NAMALWA (cell line): ENCODE results near the gene MAGI1.

Source experiments
- DNase-seq: peaks from one replicate; pipeline ENCODE4 v3.0.0-alpha.2; 2015; ENCODE audit warnings: low spot score

MAGI1 gene

DNA sequence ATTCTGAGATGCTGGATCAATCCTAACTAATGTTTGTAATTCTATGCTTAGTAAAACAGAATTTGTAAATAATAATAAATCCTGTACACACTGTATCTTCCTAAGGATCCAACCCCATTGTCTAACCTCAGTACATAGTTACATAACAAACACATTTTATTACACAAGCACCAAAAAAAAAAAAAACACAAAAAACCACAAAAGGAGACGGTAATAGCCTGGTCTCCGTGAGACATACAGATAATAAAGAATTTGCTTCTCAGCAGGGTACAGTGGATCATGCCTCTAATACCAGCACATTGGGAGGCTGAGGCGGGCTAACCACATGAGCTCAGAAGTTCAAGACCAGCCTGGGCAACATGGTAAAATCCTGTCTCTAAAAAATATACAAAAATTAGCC lies 558.7 kb downstream of the MAGI1 start:
- no peak for DNase-seq

DNA sequence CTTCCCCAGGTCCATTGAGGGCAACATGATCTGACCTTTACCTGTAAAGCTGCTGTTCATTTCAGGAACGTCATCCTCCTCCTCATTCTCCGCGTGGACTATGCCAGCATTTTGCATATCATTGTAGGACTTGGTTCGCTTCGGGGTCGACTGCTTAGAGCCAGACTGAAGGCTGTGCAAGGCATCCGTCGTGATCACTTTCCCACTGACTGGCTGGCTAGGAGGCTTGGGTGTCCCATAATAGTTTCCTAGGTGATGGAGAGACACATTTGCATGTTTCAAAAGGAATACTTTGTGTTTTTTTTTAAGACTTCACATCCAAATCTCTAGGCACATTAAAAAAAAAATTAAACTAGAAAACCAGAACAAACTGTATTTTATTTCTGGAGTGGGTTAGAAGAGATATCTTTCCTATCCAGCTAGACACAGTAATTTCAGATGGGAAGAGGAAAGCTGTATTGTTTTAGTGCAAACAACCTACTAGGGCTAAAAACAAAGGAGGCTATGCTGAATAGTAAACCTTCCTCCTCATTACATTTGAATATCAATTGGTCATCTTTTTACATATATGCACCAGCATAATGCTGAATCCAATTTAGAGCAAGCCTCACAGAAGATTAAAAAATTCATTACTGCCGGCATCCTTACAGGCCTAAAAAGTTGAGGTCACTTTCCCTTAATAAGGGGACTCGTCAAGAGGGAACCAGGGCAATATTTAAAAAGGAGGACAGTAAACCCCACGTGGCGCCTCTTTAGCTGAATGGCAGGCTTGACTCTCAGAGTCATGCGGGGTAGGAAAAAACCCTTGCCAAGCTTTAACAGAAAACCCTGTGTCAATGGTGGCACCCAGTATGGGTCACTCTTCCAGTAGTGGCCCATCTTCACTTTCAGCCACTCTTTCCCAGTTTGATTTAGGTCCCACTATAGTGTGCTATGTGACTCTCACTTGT lies 559.9 kb downstream of the MAGI1 start:
- no peak for DNase-seq

DNA sequence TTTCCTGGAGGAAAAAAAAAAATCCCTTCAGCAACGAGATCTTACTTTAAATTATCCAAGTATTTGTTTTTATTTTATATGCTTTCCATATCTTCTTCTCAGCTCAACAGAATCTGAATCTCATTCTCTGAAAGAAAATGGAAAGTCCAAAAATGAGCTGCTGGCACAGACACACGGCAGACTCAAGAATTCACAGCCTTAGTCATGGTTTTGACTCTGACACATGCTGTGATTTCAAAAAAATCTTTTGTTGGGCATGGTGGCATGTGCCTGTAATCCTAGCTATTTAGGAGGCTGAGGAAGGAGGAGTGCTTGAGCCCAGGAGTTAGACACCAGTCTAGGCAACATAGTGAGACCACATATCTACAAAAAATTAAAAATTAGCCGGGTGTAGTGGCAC lies 565.0 kb downstream of the MAGI1 start:
- DNase-seq = no peak

DNA sequence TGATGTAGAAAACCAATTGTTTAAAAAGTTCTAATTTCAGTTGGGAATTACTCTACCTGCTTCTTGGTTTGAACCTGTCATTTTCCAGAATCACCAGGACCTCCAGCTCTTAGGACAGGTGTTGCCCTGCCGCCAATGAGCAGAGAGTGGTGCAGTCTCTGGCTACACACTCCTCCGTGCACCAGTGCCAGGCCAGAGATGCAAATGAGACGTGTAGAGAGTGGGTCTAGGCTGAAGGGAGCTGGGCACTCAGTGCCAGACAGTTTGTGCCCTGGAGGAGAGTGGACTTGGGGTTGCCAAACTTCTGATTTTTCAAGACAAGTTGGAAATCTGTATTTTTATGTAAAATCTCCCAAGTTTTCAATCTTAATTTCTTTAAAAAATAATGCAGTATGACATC lies 566.2 kb downstream of the MAGI1 start:
- DNase-seq = no peak

DNA sequence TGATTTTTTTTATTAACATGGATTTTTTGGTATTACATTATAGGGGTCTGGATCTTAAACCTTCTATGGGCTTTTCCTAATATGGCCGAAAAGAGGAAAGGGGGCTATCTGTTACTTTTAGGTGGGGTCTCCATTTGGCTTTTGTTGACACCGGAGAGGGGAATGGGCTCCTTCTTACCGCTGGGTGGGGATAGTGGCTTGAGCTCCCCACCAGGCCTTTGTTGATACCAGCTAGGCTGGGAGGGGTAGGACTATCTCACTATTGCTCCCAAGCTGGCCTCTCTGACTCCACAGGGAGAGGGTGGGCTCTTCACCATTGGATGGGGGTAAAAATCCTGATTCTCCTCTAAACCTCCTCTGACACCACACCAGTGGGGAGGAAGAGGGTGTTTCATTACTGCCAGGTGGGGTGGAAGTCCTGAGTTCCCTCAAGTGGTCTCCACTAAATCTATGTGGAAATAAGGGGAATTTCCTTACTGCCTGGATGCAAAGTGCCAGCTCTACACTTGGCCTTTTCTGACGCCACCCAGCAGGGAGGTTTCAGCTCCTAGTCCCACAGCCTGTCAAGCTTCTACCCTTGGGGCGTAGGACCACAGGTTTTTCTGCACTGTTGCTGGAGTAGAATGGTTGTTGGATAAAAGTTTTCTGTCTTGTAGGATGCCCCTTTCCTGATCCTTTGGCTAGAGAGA lies 572.3 kb downstream of the MAGI1 start:
- DNase-seq = no peak

DNA sequence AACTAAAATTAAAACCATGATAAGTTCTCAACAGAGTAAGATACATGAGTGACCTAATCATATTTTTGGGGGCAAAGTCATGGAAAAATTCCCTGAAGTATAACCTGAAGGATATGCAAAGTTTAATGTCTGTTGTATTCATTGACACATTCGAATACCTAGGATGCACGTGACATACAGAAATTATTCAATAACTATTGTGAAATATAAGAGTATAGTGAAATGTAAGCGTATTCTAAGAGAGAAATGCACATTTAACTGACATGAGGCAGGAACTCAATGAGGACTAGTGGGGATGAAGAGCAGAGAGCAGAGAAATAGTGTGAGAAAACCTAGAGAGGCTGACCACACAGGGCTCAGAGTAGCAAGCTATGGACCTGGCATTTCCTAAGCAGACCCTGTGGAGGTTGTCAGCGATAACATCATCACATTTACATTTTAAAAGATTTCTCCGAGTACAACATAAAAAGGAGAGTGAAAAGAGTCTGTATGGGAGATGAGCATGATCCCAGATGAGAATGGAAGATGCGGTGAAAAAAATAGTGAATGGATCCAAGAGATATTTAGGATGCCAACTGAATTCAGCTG lies 588.8 kb downstream of the MAGI1 start:
- no peak for DNase-seq

DNA sequence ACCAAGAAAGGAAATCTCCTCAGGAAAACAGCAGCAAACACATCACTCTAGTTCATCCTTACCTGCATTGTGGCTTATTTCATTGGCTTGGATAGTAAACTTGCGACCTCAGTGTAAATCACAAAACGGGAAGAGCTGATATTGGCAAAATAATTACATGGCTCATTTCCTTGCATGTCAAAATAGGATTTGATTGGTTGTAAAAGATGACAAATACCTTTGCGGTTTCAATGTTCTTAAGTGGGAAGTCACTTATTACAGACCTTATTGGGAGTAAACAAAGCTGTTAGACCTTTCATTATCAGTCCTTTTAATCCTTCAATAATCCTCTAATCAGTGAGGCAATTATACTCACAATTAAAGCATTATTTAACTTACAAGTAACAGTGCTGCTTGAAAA lies 590.6 kb downstream of the MAGI1 start:
- DNase-seq = no peak

DNA sequence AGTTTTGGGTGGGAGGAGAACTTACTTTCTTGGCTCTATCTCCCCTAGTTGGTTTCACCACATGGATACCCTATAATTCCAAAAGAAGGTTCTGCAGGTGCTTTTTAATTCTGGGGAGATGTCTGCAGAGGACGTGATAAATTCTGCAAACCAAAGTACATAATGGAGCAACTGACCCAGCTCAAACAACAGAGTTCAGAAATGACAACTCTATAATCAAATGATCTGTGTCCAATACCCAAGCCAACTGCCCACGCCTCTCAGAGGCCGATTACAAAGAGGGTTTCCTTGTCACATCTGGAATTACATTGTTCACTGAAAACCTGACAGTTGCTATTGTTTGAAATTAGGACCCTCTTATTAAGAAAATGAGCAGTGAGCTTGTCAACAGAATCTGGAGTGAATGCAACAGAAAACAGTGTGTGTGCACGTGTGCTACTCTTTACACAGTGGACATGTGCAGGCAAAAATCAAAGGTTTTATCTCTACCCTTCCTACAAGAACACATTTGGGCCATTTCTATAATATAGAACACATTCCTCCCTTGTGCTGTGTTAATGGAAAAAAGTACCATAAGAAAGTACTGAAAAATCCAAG lies 593.0 kb downstream of the MAGI1 start:
- DNase-seq = no peak

DNA sequence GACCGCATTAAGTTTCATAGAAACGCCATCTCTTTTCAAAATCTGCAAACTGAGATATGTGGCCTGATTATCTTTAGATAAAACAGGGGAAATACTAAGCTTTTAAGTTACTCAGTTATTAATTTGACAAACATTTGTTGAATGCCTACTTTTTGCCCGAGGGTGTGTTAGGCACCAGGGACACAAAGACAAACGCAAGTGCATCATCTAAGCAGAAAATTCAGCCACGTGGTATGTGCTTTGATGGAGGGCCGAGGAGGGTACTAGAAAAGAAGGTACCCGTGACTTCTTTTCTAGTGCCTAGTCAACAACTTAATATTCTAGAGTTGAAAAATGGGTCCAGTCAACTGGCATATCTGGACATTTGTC lies 594.3 kb downstream of the MAGI1 start:
- DNase-seq = no peak

DNA sequence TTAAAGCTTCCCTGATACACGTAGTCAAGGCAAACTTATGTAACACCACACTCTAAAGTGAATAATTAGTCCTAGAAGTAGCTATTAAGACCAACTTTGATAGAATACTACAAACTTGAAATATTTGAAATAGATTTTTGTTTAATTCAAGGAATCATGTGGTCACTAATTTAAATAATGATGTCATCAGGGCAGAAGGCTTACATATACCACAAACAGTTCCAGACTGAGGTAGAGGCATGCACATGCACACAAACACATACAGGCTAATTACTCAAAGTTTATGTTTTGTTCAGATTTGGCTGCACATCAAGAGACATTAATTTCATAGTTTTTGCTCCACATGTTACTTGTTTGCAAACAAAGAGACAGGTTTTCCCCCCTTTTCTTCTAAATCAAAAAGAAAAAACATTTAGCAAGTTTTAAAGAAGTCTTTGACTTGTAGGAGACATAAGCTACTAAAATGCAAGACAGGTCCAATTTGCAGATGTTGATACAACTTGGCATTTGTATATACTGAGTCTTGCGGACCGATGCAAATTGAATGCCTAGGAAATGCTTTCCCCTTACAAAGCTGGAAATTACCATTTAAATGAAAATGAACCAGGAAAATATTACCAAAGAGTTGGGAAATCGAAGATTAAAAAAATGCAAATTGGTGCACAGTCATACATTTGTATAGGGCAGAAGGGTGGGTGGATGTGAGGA lies 594.8 kb downstream of the MAGI1 start:
- DNase-seq = no peak

DNA sequence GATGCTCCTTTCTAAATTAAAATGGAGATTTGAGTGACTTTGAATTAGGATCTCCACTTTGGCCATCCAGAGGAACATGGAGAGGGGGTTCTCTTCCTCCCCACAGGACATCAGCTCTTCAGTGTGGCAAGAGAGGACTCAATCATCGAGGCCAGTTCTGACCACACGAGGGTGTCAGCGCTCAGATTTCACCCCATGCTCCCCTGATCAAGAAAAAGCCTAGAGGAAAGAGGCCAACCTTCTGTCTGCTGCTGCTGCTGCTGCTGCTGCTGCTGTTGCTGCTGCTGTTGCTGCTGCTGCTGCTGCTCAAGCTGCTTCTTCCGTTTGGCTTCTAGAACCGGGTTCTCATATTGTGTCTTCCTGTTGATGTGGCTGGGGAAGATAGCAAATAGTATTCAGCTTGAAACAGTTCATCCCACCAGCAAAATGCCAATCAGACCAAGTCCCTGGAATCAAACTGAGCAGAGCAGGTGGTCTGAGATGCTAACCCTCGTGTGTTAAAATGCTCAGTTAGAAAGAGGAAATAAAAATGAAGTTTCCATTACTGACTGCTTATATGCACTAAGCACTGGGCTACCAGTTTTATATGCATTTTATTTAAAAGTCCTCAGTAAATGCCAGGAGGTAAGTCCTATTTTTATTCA lies 599.0 kb downstream of the MAGI1 start:
- DNase-seq = peak; percentile 7

DNA sequence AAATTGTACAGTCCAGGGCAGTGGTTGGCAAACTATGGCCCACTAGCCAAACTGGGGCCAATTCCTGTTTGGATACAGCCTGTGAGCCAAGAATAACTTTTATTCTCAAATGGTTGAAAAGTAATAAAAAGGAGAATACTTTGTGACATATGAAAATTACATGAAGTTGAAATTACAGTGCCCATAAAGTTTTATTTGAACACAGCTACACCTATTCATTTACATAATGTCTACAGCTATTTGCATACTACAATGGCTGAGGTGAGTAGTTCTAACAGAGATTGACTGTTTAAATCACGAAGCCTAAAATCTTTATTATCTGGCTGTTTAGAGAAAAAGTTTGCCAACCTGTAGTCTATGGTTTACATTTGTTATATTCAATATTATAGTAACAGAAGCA lies 600.1 kb downstream of the MAGI1 start:
- no peak for DNase-seq

DNA sequence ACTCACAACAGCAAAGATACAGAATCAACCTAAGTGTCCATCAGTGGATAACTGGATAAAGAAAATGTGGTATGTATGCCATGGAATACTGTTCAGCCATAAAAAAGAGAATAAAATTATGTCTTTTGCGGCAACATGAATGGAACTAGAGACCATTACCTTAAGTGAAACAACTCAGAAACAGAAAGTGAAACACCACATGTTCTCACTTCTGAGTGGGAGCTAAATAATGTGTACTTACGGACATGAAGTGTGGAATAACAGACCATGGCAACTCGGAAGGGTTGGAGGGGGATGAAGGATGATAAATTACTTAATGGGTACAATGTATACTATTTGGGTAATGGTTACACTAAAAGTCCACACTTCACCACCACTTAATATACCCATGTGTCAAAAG lies 600.6 kb downstream of the MAGI1 start:
- DNase-seq = no peak

DNA sequence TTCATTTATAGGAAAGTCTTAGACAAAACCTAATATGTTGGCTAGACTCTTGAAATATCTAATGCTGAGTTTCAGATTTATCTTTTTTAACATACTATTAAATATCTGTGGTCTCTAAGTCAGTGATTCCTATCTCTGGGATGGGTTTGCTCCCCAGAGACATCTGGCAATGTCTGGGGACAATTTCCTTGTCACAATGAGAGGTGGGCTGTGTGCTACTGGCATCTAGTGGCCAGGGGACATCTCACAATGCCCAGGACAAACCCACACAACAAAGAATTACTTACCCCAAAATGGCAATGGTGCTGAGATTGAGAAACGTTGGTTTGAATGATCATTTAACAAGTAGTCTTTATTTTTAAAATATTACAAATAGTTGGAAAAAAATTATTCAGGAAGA lies 602.1 kb downstream of the MAGI1 start:
- peak; percentile 0 for DNase-seq

DNA sequence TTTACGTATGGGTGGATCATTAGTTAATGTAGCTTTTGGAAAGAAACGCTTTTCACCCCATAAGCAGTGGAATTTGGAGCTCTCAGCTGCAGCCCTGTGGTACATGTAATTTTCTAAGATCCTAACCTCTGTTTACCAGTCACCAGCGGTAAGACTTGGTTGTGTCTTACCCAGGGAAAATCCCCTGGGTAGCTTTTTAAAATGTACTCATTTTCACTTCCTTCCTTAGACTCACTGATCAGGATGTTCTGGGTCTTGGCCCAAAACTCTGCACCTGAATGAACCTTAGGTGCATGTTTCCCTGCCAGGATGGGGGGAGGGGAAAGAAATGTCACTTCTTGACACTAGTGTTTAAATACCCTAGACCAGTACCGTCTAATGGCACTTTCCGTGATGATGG lies 605.2 kb downstream of the MAGI1 start:
- no peak for DNase-seq

DNA sequence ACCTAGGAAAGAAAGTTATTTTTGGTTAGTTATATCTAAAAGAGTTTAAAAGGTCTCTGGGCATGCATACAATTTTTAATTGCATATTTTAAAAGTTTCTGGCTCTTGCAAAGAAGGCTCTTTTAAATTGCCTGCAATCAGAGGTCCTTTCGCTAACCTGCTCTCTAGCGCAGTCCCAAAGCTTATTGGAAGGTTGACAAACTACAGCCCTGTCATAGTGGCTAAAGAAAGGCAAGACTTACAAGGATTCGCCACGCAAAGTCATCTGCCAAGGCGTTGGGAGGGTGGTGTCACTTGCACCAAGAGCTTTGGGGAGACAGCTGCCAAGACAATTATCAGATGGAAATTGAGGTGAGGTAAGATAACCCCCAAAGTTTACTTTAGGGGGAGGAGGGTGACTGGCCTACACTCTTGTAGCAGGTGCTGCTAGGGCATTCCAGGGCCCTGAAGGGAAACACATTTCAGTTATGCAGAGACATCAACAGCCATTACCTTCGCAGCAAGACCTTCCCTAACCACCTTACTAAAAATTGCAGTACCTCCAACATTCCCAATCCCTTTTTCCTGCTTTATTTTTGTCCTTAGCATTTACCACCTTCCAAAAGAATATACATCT lies 606.2 kb downstream of the MAGI1 start:
- DNase-seq = no peak

DNA sequence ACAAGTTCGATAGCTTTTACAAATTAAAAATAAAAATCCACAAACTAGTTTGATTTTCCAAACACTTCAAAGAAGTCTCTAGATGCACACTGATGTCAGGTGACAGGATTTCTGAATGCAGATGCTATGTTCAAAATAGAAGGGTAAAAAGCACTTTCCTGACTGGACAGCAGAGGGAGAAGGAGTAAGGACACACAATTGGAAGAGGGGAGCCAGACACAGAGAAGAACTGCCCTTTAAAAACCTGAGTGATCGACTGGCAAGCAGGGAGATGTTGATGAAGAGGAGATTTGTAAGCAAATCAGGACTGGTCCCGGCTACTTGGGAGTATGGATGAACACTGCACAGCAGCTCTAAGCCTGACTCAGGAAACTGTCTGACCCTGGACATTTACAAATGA lies 612.8 kb downstream of the MAGI1 start:
- DNase-seq = peak; percentile 0

DNA sequence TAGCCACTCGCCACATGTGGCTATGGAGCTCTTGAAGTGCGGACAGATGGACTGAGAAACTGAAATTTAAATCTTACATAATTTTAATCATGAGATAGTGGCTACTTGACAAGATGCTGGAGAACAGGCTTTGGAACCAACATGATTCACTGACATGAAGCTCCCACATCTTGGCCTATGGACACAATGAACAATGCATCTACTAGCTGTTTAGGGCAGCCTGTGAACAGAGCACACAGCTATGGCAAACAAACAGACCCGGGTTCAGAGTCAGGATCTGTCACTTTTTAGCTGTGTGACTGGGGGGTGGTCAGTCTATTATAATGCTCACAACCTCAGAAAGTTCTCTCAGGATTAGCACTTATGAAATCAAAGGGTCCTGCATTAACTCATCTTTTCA lies 616.6 kb downstream of the MAGI1 start:
- no peak for DNase-seq

DNA sequence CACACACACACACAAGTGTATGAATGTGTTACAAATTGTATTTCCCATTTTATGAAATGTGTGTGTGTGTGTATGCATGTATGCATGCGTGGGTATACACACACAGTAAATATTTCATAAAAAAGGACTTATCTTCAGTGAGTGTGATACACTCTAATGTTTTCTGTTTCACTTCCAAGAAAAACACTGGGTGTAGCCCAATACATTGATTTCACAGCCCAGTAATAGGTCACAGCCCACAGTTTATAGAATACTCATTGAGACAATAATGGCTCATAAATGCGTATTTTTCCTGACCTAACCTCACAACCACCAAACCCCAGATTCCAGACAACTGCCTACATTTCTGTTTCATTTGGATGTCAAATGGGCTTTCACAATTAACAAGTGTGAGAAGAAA lies 619.5 kb downstream of the MAGI1 start:
- no peak for DNase-seq

DNA sequence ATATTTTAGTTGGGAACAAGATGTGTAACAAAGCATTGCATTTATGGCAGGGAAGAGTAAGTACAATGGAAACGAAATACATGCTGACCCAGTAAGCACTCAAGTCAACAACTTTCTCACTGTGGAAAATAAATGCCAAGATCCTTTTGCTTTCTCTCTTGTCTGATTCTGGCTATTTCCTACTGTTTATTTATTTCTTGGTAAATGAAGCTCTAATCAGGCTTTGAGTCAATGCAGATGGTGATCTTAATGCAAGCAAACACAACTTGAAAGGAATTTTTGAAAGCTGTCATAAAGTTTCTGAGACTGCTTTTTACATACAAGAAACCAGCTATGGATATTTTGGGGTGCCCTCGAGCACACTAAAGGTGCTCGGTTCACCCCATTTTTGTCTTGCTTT lies 624.8 kb downstream of the MAGI1 start:
- DNase-seq = no peak

DNA sequence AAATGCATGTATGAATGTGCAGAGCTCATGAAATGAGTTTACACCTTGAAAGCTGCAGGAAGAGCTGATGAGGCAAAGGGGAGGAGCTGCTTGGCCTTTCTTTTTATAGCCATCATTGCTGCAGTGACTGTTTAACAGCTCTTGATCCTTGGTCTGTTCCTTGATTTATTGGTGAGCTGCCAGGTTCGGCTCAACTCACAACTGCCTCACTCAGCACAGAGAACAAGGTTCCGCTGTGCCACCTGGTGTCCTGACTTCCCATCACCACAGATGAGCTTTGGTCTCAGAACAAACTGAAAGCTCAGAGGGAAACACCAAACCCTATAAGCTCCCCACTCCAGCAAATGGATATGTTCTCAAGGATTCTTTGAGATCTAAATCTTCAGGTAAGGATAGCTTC lies 626.1 kb downstream of the MAGI1 start:
- no peak for DNase-seq
